Ishikawa (cell line): ENCODE measurements around the gene IQGAP1.

ENCODE experiments used
- CEBPB ChIP-seq: IDR thresholded peaks from 2 replicates; pipeline ENCODE4 v1.6.1; 2012
- CREB1 ChIP-seq: IDR thresholded peaks from 2 replicates; pipeline ENCODE4 v1.6.1; 2012; ENCODE audit warnings: low read depth
- EGR1 ChIP-seq: IDR thresholded peaks from 2 replicates; pipeline ENCODE4 v1.6.1; 2012
- EP300 ChIP-seq: IDR thresholded peaks from 2 replicates; pipeline ENCODE4 v1.6.1; 2012; ENCODE audit warnings: borderline replicate concordance
- FOXM1 ChIP-seq: IDR thresholded peaks from 2 replicates; pipeline ENCODE4 v1.6.1; 2012; ENCODE audit warnings: low read depth, borderline replicate concordance
- MAX ChIP-seq: IDR thresholded peaks from 2 replicates; pipeline ENCODE4 v1.6.1; 2012
- NFIC ChIP-seq: IDR thresholded peaks from 2 replicates; pipeline ENCODE4 v1.6.1; 2012
- RAD21 ChIP-seq: IDR thresholded peaks from 2 replicates; pipeline ENCODE4 v1.6.1; 2012; ENCODE audit warnings: low read depth
- REST ChIP-seq: IDR thresholded peaks from 2 replicates; pipeline ENCODE4 v1.6.1; 2012; ENCODE audit warnings: low read depth, mild to moderate bottlenecking
- TAF1 ChIP-seq: IDR thresholded peaks from 2 replicates; pipeline ENCODE4 v1.6.1; 2012; ENCODE audit warnings: low read depth, mild to moderate bottlenecking
- TCF12 ChIP-seq: IDR thresholded peaks from 2 replicates; pipeline ENCODE4 v1.6.1; 2012; ENCODE audit warnings: low read depth
- TEAD4 ChIP-seq: IDR thresholded peaks from 2 replicates; pipeline ENCODE4 v1.6.1; 2012
- USF1 ChIP-seq: IDR thresholded peaks from 2 replicates; pipeline ENCODE4 v1.6.1; 2012
- YY1 ChIP-seq: IDR thresholded peaks from 2 replicates; pipeline ENCODE4 v1.6.1; 2012; ENCODE audit warnings: low read depth
- ZBTB7A ChIP-seq: IDR thresholded peaks from 2 replicates; pipeline ENCODE4 v1.6.1; 2012; ENCODE audit warnings: low read depth

IQGAP1 gene

GRCh38 chr15:90470453-90470852 is 82.4 kb downstream of the IQGAP1 start:
- TF ChIP-seq EGR1 (no peak), FOXM1 (no peak), TCF12 (no peak), YY1 (no peak), TAF1 (no peak), EP300 (no peak), CEBPB (no peak), RAD21 (no peak), REST (no peak), MAX (no peak), NFIC (no peak), USF1 (no peak), TEAD4 (no peak), CREB1 (no peak), ZBTB7A (no peak)

- TF ChIP-seq TEAD4 (no peak), TAF1 (no peak), CREB1 (no peak), USF1 (no peak), EGR1 (no peak), TCF12 (no peak), YY1 (no peak), CEBPB (no peak), EP300 (no peak), MAX (no peak), REST (no peak), NFIC (no peak), RAD21 (no peak)
Observed at GRCh38 chr15:90471126-90471525, 83.1 kb downstream of the IQGAP1 start.

GRCh38 chr15:90471769-90472168 is 83.7 kb downstream of the IQGAP1 start:
- TF ChIP-seq CREB1: no peak
- TF ChIP-seq RAD21: no peak
- no peak for TF ChIP-seq EGR1
- TF ChIP-seq CEBPB: no peak
- no peak for TF ChIP-seq TEAD4
- TF ChIP-seq YY1: no peak

GRCh38 chr15:90478846-90479481 is 90.9 kb downstream of the IQGAP1 start:
- TF ChIP-seq TEAD4 (no peak), EP300 (no peak), YY1 (no peak), EGR1 (no peak), TCF12 (no peak), REST (no peak), FOXM1 (no peak), ZBTB7A (no peak), CREB1 (no peak), CEBPB (no peak), TAF1 (no peak), NFIC (no peak), USF1 (no peak), RAD21 (no peak), MAX (no peak)
